HG02840 (cell line): ENCODE measurements around the gene MRPS27.

ENCODE experiments used
- ATAC-seq: cut with Tn5 transposase; IDR thresholded peaks from one replicate; pipeline ENCODE4 v1.9.1; 2021; ENCODE audit warnings: mild to moderate bottlenecking, moderate library complexity, moderate number of reproducible peaks; ENCODE audit not compliant: unreplicated experiment, low FRiP score

MRPS27 gene

DNA sequence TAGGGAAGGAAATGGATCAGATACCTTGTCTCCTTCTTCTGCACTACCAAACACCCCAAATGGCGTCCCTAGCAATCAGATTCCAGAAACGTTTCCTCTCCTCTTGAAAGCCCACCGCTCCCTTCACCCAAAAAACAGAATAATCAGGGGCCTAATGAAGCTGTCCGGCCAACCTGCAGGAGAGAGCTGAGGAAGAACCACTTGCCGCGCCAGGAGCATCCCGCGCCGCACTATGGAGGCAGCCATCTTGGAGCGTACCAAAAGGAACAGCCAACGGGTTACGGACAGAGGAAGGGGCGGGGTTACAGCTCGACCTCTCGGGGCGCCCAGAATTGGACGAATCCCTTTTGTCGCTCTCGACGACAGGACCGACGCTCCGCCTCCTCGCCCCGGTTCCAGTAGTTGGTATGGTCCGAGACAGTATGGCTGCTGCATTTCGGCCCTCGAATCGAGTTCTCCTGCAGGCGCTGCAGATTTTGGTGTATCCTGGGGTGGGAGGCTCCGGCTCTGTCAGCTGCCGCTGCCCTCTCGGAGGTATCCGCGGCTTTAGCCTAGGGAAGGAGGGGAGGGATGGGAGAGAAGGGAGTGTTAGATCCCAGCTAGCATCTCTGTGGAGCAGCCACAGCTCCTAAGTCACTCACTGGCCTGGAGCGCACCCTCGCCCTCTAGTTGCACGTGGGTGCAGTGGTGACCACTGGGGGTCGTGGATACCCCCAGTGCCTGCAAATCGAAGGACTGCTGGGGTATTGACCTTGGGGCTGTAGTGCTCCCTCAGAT, at the start of gene MRPS27, which contains the start of gene PTCD2:
MRPS27 (minus strand) TSS at position 265 of the 777 bp plus-strand sequence; CDS start at position 246, 19 bp downstream.
PTCD2 (plus strand) TSS at position 398 of the 777 bp plus-strand sequence; CDS start at position 408, 10 bp downstream.
- ATAC-seq = peak; percentile 99

DNA sequence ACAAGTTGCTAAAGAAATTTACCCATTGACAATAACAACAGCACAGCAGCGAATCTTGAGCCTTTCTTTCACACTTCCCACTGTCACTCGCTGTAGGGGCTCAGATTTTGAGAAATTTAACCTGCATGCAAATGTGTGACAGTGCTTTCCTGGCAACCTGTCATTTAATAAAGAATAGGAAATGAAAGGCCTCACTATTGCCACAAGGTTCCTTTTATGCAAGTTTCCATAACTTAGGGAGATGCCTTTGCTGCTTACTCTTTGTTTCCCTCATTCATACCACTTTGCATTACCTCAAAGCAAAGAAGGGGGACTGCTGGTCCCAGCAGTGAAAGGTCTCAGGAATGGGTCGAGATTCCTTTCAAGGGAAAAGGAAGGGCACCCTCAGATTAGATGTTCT, 49.7 kb upstream of the MRPS27 start:
- no peak for ATAC-seq

DNA sequence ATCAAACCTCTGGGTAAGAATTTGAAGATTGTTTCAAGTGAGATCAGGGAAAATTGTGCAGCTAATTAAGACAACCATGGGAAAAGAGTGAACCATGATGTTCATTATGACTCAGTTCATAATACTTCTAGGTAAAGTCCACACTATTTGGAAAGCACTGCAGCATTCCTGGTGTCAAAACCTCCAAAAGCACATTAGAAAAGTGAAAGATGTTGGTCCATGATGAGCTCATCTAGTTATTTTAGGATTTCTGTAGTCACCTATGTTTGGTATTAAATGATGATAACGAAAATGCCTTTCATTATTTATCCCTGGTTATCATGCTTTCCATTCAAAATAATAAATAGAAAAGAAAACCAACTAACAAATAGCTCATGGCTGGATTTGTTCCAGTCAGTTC, 49.3 kb upstream of the MRPS27 start:
- ATAC-seq = no peak

DNA sequence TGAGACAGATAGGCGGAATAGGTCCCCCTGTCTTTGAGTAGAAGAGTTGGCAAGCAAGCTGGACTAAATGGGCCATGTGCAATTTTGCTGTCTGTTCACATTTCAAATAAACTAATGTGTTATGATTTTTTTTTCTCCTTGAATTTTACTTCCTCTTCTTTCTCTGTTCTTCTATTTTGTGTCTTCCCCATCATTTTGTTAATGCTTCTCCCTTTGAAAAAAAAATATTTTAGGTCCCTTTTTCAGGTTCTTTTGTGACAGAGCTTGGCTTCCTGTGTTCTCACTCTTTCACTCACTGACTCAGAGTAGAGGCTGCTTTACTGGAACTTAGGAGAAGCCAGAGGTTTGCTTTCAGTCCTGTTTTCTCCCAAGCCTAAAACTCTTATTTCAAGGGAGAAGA, 48.2 kb upstream of the MRPS27 start:
- ATAC-seq = no peak

DNA sequence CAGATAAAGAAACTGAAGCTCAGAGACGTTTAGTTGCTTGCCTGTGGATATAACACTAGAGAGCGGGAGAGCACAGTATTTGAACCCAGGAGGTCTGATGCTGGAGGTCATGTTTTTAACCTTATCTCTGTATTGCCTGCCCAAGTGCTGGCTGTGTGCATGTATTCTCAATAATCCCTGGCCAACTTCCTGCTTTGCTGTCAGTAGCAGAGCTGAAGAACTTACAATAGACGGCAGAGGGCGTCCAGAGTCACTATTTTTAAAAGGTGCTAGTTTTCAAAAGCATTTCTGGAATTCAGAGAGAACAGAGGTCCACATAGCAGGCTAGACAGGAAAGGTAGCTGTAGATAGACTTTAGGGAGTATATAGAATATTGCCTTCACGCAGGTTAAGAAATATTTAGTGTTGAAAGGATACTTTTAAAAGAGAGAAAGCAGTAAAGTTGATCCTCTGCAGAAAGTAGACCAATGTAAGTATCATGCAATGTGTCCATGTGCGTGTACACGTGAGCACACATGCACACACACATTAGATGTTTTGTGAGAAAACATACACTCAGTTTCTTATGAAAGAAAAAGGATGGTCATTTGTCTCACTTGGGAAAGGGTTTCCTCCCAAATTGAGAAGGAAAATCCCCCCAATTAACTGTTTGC, 46.4 kb upstream of the MRPS27 start:
- ATAC-seq = peak; percentile 64

DNA sequence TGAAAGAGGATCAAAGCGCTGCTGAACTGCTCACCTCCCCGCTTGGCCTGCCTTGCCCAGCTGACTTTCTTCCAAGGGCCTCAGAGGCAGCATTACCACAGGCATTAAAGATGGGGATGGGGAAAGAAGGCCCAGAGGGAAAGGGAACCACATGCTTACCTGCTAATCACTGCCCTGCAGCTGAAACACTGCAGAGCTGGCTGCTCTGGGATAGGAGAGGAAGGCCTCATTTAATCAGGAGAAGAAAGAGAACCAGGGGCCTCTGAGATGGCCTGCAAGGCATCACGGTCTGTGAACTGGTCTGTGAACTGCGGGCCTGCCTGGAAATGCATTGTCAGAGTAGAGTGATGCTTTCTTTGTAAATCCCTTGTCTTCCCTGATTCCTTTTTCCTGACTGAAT, 44.9 kb upstream of the MRPS27 start:
- ATAC-seq = no peak

DNA sequence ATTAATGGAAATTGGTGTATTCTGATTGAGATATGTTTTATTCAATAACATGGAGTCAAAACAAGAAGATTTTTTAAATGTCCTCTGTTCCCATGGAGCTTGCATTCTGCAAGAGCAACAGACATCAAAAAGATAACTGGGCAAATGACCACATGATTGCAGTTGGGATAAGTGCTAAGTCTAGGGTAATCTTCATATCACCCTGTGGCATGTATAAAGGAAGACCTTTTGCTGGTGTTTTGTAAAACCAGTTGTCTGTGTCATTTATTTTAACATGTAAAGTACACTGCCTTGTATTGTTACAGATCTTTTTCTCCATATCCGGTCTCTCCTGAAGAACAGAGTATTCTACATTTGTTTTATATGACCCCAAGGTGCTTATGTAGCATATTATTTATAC, 44.1 kb upstream of the MRPS27 start:
- no peak for ATAC-seq

DNA sequence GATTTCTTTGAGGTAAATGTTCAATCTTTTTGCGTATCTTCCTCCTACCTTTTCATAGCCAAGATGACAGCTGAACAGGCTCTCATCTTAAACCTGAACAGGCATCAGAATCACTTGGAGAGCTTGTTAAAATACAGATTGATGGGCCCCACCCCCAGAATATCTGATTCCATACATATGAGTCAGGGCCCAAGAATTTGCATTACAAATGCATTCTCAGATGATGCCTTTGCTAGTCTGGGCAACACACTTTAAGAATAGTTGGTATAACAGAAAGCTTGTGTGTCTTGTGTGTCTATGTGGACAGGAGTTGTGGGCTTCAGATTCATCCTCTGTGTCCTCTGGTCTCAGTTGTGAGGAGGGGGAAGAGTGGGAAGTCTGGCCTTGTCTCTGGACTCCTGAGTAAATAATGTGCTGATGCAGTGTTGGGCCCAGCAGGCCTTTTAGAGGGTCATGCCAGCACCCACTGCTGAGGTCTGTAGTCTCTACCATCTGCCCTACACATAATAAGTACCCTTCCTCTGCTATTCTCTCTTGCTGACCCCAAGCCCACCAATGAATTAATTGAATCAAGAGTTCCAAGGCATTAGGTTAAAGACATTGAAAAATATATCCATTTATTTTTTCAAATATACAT, 43.2 kb upstream of the MRPS27 start:
- ATAC-seq = no peak

DNA sequence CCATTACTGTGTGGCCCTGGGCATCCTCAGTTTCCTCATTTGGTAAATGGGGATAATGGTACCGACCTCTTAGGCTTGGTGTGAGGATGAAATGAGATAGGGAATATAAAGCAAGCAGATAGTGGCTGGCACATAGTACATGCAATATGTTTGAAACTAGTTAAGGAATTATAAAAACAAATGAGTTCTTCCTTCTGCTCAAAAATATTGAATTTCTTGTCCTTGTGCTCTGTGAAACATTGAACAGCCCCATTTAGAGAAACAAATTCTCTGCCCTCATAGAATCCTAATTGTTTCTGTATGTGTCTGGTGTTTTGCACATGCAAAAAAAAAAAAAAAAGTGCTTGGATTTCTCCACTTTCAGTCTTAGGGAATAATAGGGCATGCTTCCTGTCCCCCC, 39.8 kb upstream of the MRPS27 start:
- no peak for ATAC-seq

- no peak for ATAC-seq
Measured at GRCh38 chr5:72358925-72359324, 38.9 kb upstream of the MRPS27 start.

- ATAC-seq = no peak
Measured at GRCh38 chr5:72356361-72356760, 36.3 kb upstream of the MRPS27 start.

DNA sequence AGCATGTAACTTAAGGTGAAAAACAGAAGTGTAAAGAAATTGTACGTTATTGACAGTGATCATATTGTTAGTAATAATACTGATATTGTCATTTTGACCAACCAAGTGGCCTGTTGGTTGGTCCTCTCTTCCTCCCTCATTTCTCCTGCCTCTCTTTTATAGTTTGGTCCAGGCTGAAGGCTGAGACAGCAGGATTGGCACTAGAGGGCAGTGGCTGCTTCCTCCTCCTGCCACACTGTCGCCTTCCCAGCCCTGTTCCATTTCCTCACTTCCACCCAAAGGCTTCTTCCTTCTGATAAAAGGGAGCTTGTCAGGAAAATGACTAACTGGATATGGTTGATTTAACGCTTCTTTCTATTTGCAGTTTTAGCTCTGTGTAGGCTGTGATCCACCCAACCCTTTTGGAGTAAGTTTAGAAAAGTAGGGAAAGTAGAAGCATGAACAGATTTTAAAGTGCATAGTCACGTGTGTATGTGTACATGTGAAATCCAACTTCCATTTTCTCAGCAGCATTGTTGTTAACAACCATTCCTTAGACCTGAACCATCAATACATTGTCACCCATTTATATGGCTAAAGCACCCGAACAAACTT, 35.8 kb upstream of the MRPS27 start:
- ATAC-seq = no peak

DNA sequence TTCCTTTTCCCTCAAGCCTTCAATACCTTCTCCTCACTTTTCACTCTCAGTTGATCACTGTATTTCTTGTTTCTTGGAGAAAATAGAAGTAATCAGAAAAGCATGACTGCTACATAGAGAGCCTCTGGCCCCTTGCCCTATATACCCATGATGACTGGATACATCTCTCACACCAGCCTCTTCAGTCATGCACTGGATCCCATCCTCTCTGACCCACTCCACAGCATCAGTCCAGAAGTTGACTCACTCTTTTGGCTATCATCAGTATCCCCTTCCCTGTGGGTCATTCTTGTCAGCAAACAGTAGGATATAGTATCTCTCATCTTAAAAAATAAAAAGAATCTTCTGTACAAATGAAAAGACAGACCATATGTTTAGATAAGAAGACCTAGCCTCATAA, 33.0 kb upstream of the MRPS27 start:
- no peak for ATAC-seq

GRCh38 chr5:72352616-72353015, 32.6 kb upstream of the MRPS27 start:
- no peak for ATAC-seq

GRCh38 chr5:72351376-72351775, 31.3 kb upstream of the MRPS27 start:
- no peak for ATAC-seq

GRCh38 chr5:72347801-72348308, 27.8 kb upstream of the MRPS27 start:
- no peak for ATAC-seq

- ATAC-seq = no peak
Measured at GRCh38 chr5:72346398-72346797, 26.4 kb upstream of the MRPS27 start.

GRCh38 chr5:72338689-72339209, 18.7 kb upstream of the MRPS27 start:
- no peak for ATAC-seq

DNA sequence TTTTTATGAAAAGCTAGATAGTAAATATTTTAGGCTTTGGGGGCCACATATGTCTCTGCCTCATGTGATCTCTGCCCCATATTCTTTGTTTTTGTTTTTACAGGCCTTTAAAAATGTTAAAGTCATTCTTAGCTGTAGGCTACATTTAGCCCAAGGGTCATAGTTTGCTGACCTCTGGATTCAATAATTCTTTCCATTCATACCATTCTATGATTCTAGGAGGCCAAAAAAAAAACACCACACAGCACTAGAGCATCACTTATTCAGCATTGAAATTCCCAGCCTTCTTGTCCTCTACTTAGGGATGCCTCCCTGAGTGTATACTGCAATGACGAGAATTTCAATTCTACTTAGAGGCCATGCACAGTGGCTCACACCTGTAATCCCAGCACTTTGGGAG, 17.1 kb upstream of the MRPS27 start:
- ATAC-seq = no peak

GRCh38 chr5:72330712-72331111, 10.7 kb upstream of the MRPS27 start:
- ATAC-seq = no peak

- ATAC-seq = no peak
Measured at GRCh38 chr5:72328172-72328571, 8.1 kb upstream of the MRPS27 start.
